GM18858 (cell line): Measurements from ENCODE around the gene TMEM225B.
A peak's percentile ranks its signal among the peaks of the same experiment; 100 is the strongest.
"Not testable (repeated sequence)": the region's sequence is repeated elsewhere in the genome, so short reads cannot be mapped to it uniquely, and the experiment has no call there.

ENCODE experiments used
- ATAC-seq: cut with Tn5 transposase; IDR thresholded peaks from one replicate; pipeline ENCODE4 v1.9.1; 2021; ENCODE audit not compliant: unreplicated experiment

TMEM225B gene, protein sequence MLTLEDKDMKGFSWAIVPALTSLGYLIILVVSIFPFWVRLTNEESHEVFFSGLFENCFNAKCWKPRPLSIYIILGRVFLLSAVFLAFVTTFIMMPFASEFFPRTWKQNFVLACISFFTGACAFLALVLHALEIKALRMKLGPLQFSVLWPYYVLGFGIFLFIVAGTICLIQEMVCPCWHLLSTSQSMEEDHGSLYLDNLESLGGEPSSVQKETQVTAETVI

DNA sequence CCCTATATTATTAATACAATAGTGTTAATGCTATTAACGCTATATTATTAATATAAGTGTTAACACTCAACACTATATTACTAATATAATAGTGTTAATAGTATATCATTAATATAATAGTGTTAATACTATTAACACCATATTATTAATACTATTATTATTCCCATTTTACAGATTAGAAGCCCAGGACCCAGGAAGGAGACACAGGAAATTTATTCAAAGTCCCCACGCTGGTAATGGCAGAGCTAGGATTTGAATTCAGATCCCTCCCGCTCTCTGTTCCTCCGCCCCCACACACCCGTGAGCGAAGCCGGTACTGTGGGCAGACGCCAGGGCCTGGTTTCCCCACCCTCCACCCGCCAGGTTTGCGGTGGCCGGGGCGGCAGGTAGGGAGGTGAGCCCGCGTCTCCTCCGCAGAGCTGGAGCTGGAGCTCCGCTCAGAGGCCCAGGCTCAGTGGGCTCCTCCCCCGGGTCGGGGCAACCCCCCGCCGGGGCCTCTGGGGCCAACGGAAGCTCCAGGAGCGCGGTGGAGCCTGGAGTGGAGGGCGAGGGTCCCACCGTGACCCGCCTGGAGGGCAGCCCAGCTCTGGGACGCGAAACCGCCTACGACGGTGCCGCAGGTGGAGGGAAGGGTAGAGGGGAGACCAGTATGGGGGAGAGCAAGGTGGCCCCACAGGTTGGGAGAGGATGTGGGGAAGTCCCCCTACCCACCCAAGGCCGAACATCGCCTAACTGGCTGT is at the start of gene TMEM225B:
Gene TMEM225B (plus strand): TSS at position 506 of the 740 bp plus-strand sequence. CDS start 6,122 bp downstream, outside the sequence.
- no peak for ATAC-seq

DNA sequence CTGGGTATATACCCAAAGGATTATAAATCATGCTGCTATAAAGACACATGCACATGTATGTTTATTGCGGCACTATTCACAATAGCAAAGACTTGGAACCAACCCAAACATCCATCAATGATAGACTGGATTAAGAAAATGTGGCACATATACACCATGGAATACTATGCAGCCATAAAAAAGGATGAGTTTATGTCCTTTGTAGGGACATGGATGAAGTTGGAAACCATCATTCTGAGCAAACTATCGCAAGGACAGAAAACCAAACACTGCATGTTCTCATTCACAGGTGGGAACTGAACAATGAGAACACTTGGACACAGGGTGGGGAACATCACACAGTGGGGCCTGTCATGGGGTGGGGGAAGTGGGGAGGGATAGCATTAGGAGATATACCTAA is 48.5 kb upstream of the TMEM225B start:
- ATAC-seq, result not testable (repeated sequence)

DNA sequence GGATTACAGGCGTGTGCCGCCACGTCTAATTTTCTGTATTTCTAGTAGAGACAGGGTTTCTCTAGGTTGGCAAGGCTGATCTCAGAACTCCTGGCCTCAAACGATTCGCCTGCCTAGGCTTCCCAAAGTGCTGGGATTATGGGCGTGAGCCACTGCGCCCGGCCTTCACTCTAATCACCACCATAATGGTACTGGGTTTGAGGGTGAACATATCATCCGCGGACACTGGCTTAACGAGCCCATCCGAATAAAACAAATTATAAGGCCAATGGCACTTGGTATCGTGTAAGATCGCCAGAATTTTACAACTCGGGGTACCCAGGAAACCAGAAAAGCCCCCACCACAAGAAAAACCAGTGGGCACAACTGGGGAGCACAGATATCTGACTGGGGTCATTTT is 46.7 kb upstream of the TMEM225B start:
- ATAC-seq, result no peak

DNA sequence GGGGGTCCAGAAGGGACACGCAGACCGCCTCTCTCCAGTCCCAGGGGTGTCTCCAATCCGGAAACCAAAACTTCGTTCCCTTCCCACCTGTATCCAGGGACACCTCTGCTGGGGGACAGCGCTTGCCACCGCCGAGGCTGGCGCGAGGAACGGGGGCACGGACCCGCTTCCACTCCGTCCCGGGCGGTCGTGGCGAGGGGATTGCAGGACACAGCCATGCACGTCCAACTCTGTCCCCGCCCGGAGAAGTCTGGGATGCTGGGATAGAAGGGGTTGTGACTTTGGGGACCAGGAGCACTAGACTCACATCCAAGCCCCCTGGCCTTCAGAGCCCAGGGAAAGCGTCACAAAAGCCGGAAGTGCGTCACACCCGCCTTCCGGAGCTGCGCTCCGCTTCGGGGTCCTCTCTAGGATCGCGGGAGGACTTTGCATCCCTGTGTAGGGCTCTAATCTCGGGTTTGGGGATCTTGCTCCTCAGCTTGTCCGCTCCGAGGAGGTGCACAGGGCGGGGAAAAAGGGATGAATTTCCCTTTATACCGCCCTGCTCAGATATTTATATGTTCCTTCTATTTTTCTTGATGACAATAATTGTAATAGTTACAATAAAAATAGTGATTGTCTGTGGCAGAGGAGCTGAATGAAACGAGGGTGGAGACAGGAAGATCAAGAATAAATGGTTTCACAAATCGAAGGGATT is 46.2 kb upstream of the TMEM225B start, which contains the start of gene FAM200A:
Gene FAM200A (minus strand): TSS at position 348 of the 697 bp plus-strand sequence. CDS start 3,707 bp downstream, outside the sequence.
- peak; percentile 68 for ATAC-seq

DNA sequence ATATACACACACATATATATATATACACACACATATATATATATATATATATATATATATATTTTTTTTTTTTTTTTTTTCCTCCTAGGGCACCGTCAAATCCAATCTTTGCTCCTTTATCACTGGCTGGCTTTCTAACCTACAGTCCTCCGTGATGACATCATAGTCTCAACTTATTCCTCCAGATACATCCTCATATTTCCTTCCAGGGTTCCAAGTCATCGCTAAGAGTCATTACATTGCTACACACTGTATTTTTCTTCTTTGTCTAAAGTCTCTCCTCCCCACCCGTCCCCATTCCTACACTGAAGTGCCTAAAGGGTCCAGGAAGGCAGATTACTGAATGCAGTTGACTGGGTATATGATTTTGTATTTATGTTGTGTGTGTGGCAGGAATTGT is 45.0 kb upstream of the TMEM225B start:
- ATAC-seq, result no peak

DNA sequence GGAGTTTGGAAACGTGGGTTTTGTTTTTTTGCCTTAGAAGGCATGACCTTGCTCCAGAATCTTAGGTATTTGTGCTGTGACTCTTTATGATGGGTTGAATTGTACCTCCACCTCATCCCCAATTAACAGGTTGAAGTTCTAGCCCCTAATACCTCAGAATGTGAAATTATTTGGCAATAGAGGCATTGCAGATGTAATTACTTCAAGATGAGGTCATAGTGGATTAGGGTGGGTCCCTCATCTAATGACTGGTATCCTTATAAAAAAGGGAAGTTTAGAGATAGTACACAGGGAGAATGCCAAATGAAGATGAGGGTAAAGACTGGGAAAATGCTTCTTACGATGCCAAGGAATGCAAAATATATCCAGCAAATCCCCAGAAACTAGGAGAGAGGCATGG is 43.1 kb upstream of the TMEM225B start:
- ATAC-seq, result no peak

DNA sequence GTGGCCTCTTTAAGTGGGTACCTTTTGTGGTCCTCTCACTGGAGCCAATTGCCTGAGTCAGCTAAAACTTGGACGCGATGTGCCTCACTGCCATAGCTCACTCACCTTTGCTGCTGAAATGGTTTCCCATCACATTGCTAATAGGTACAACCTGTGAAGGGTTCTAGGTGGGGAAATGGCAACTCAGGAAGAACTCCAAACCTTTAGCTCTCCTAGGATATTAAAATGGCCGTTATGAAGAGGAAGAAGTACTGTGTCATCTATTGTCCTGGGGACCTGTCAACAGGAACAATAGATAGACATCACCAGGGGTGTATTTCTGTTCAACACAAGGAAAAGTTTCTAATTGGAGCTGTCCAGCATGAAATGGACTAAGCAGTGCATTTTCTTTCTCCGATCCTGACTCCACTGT is 40.9 kb upstream of the TMEM225B start:
- no peak for ATAC-seq

DNA sequence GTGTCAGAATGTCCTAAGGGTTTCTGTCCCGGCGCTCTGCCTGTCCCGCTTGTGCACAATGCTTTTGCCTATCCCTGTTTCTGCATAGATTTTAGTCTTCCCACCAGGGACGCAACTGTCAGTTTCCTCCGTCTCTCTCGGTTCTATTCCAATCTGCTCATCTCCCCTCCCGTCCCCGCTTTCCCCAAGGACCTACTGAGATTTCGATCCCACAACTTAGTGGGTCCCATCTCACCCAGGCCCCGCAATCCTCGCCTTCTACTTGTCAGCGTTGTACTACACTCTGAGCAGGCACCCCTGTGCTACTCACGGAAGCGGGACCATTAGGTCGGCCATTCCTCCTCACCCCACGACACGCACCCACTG is 40.1 kb upstream of the TMEM225B start:
- ATAC-seq, result peak; percentile 23

DNA sequence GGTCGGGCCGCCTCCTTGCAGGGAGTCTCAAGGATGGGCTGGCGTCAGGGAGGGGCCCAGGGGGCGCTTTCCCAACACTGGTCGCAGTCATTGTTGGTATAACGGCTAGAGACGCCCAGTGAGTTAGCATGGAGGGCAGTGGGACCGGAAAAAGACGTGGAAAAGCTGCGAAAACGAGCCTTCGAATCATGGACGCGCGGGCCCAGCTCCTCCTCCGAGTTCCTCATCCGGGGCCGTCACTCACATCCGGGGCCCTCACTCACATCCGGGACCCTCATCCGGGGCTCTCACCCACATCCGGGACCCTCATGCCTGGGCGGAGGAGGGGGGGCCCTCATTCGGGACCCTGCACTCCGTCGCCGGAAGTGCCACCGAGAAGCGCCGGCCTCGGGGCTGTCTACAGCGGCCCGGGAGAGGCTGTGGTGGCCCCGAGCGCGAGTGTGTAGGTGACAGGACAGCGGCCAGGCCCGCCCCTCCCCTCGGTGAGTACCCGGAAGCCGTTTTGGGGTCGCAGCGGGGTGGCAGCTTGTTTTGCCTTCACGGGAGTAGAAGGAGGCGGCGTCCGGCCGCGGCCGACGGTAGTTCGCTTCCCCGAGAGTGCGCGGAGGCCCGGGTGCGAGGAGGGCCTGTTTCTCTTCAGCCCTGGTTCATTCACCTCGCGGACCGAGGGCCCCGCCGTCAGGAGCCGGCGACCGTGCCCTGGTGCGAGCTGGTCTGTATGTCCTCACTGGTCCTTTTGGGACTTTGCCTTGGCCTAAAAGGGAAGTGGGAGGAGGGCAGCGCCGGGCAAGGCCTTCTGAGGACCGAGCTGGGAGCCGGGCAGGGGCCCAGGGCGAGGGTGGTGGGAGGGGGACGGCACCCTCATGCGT is 39.5 kb upstream of the TMEM225B start, which contains the start of gene ZNF655:
Gene ZNF655 (plus strand): TSS at position 337 of the 869 bp plus-strand sequence. CDS start 1,918 bp downstream, outside the sequence.
- ATAC-seq, result peak; percentile 38

DNA sequence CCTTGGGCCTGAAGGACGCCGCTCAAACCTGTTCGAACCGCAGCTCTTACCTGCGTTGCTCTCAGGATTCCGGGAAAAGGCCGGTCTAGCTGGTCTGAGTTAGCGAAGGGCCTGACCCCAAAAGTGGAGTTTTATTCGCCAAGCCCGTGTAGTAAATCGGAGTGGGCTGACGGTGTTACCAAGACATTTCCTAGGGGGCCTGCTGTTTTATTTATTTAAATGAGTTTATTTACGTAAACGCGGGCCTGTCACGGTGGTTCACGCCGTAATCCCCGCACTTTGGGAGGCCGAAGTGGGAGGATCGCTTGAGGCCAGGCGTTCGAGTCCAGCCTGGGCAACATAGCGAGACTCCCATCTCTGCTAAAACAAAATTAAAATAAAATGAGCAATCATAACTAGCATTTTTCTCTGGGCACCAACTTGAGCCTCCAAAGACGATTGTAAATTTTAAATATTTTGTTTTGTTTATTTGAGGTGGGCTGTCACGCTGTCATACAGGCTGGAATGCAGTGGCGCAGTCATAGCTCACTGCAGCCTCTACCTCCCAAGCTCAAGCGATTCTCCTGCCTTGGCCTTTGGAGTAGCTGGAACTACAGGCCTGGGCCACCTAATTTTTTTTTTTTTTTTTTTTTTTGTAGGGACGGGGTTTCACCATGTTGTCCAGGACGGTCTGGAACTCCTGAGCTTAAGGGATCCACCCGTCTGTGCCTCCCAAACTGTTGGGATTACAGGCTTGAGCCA is 38.7 kb upstream of the TMEM225B start:
- ATAC-seq, result no peak

DNA sequence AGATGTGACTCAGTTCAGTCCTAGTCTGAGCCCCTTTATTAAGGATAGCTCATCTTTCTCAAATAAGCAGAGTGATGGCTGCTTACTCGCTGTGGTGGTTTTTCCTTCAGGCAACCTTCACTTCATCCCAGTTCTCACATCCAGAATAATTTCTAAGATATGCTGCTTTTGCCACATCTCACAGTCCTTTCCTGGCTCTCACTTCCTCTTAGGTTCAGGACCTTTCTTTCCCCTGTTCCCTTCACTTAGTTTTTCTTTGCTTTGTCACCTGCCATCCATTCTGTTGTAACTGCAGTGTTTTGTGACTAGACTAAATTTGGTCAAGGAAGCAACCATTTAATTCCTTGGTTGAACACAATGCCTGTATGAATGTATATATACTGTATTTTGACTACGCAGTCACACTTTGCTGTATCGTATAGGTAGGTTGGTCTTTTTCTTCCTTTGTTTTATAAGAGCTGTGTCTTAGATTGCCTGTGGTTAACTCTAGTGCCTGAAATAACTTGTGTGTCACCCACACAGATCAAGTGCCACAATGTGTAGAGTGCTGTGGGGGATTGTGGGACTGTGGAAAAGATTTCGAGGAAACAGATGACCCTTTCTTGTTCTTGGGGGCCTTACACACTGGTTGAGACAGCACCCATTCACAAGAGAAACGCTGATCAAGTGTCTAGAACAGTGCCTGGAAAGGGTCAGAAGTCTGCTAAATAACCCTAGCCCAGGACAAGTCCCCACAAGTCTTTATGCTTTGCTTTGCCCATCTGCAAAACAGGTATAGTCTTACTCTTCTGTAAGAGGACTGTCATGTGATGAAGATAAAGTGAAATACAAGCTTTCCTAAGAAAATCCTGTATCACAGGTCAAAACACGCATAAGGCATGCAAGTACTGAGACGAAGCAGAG is 37.0 kb upstream of the TMEM225B start:
- no peak for ATAC-seq

DNA sequence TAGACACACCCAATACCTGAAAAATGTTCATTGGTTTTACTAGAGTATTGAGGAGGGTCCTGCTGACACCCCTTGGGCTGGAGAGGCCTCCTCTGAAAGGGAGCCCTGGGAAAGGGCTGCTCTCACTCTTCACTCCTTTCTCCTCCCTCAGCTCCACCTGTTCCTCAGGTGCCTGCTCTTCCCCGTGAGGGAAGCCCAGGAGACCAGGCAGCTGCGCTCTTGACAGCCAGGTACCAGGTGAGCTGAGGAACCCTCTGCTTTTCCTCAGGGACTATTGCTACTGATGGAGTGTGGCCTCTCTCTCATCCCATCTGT is 36.4 kb upstream of the TMEM225B start:
- no peak for ATAC-seq

DNA sequence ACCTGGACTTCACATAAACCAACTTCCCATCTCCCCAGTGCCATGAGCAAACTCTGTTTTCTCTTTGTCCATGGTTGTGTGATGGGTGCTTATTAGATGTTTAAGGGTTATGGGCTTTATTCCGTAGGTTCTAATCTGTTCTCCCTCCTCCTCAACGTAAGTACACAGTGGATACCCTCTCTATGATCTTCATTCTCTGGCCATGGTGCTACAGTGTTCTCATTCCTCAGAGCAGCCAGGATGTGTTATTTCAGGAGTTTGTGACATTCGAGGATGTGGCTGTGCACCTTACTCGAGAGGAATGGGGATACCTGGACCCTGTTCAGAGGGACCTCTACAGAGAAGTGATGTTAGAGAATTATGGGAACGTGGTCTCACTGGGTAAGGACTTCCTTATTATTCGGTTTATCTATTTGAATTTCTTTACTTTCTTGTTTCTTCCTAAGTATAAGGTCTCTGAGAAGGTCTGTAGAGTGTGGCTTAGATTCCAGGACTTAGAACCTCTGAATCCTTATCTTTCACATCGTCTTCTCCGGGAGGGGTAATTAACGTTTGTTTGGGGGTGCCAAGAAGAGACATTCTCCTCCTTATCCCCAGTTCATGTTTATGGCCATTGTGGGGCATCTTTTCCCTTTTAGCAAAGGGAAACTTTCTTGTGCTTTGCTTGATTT is 35.8 kb upstream of the TMEM225B start:
- ATAC-seq, result no peak

DNA sequence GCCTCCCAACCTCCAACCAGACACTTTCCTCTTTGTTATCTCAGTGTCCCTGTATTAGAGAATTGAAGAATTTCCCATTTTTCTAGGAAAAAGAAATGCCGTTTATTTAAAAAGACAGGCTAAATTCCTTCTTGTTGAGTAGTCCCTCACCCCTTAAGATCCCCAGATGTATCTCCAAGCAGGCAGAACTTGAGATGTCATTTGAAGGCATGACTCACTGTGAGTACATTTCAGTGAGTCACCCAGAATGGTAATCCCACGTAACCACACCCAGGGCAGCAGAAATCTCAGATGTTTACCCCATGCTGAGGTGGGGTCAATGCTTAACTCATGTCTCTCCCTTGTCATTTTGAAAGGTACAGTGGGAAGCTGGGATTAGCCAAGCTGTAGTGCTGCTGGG is 35.2 kb upstream of the TMEM225B start:
- no peak for ATAC-seq

DNA sequence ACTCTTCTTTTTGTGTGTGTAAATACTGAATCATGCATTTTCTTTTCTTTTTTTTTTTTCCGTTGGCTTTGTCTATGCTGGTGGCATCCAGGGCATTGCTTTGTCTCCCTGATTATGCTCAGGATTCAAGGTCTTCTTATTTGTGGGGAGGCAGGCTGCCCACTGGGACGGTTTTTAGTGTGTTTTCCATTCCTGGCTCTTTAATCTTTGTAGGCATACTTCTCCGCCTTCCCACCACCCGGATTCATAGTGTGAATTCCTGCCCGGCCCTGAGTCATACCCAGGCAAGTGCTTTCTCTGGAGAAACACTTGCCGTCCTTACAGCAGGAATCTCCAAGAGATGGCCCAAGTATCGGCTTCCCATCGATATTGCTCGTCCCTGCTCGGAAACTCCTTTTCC is 34.4 kb upstream of the TMEM225B start:
- ATAC-seq, result no peak

DNA sequence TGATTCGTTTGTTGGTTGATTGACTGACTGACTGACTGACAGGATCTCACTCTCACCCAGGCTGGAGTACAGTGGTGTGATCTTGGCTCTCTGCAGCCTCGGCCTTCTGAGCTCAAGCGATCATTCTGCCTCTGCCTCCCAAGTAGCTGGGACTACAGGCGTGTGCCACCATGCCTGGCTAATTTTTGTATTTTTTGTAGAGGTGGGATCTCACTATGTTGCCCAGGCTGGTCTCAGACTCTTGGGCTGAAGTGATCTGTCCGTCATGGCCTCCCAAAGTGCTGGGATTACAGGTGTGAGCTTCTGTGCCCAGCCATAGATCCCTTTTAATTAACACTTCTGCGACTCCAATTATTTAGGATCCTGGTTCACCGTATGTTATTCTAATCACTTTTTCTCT is 29.3 kb upstream of the TMEM225B start:
- not testable (repeated sequence) for ATAC-seq

DNA sequence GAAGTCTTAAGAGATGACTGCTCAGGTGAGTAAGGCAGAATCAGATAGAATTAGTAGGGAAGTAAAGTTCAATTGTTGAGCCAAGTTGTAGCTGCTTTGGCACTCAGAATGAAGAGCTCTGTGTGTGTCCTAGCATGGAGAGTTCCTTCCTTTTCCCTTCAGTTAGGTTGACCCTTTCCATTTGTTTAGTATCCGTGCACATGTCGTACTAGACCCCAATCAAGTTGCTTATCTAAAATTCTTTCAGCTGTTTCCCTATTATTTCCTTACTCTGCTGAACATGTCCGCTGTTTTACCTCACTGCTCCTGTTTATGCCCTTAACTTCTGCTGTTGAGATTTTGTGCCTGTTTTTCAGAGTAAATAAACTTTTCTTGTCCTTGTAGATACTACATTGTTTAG is 26.3 kb upstream of the TMEM225B start:
- no peak for ATAC-seq

DNA sequence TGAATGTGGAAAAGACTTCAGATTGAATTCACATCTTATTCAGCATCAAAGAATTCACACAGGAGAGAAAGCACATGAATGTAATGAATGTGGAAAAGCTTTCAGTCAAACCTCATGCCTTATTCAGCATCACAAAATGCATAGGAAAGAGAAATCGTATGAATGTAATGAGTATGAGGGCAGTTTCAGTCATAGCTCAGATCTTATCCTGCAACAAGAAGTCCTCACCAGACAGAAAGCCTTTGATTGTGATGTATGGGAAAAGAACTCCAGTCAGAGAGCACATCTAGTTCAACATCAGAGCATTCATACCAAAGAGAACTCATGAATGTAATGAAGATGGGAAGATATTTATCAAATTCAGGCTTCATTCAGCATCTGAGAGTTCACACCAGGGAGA is 24.8 kb upstream of the TMEM225B start:
- ATAC-seq, result no peak

DNA sequence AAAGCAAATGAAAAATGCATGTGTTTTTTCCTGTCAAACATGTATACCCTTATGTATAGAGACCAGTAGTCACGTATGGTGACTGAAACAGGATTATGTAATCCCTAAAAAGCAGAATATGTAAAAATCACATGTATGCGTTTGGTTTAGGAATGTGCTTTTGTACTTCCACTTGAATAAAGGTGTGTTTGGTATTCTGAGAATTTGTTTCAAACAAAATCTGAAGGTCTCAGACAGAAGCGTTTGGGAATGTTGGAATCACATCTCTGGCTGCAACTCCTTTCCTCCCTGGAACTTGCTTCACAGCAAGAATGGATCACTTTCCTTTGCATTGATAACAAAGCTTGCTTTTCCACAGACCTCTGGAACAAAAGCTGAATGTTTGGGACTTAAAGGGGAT is 21.8 kb upstream of the TMEM225B start:
- ATAC-seq, result no peak
